Fibroblast of the aortic adventitia (primary cell): ENCODE measurements around the gene INF2. TPM values are rescaled to one million over a fixed set of nuclear protein-coding genes. Genes with fewer than 3 reads are reported as not detected.
A peak's percentile ranks its signal among the peaks of the same experiment; 100 is the strongest.

Experiments used
- DNase-seq: peaks from one replicate; pipeline ENCODE4 v3.0.0-alpha.2; 2010; ENCODE audit warnings: low read depth
- H3K4me3 ChIP-seq: 2 replicates; pipeline ENCODE4 v1.5.1; 2011; ENCODE audit warnings: low read depth, mild to moderate bottlenecking, control low read depth, low read length, moderate library complexity
- total RNA-seq: library from RNA; depleted of rRNA; stranded (reverse); fragments of >200 nt; gene quantifications from 2 replicates; pipeline ENCODE4 v1.2.3, GENCODE V29; 2012; ENCODE audit warnings: low replicate concordance
- TF ChIP-seq, protein P1 (sequence below): IDR thresholded peaks from 2 replicates; pipeline ENCODE4 v1.5.1; 2011; ENCODE audit warnings: mild to moderate bottlenecking, low read length, control low read depth, inconsistent platforms; ENCODE audit not compliant: insufficient read depth

Gene INF2
- total RNA-seq, 1 donor: 64.0 TPM

DNA sequence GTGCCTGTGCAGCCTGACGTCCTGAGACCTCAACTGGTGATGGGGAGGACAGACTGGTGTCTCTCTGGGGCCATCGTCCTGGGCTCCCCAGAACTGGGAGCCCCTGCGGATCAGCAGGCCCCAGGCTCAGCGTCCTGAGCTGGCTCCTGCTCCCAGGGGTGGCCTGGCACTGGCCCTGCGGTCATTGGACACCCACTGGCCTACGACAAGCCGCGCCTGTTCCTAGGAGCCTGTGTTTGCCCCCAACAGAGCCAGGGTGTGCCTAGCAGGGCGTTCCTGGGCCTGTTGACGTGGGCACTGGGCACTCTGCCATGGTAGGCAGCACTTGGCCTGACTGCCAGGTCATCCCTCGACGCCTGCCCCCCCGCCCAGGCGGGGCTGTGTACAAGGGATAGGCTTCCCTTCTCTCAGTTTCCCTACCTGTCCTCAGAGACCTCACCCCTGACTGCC lies 43.0 kb downstream of the INF2 start:
- DNase-seq: no peak
- TF ChIP-seq, protein P1, sequence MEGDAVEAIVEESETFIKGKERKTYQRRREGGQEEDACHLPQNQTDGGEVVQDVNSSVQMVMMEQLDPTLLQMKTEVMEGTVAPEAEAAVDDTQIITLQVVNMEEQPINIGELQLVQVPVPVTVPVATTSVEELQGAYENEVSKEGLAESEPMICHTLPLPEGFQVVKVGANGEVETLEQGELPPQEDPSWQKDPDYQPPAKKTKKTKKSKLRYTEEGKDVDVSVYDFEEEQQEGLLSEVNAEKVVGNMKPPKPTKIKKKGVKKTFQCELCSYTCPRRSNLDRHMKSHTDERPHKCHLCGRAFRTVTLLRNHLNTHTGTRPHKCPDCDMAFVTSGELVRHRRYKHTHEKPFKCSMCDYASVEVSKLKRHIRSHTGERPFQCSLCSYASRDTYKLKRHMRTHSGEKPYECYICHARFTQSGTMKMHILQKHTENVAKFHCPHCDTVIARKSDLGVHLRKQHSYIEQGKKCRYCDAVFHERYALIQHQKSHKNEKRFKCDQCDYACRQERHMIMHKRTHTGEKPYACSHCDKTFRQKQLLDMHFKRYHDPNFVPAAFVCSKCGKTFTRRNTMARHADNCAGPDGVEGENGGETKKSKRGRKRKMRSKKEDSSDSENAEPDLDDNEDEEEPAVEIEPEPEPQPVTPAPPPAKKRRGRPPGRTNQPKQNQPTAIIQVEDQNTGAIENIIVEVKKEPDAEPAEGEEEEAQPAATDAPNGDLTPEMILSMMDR: no peak
- H3K4me3 ChIP-seq: no peak overlapping the region

- TF ChIP-seq, protein P1: no peak
- no peak overlapping the region for H3K4me3 ChIP-seq
- no peak for DNase-seq
These were observed 43.7 kb downstream of the INF2 start for GRCh38 chr14:104732931-104733681.

DNA sequence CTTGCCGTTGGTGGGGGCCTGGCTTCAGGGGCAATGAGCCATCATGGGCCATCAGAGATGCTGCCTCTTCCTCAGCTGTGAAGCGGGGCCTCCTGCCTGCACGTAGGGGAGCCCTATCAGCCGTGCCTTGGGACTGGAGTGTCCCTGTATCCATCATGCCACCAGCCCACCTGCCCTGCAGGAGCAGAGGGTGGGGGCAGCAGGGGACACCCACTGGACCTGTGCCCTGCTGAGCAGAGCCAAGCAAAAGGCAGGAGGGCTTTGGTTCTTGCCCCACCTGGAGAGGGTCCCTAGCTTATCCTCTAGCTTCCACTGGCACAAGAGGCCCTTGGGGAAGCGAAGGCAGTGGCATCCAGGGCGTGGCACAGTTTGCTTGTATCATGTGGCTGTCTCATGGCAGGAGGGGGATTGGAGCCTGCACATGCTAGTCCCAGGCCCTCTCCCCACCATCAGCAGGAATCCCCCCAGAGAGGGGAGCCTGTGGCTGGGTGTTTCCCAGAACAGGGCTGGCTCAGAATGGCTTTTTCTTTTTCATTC lies 44.7 kb downstream of the INF2 start:
- DNase-seq: no peak
- no peak overlapping the region for H3K4me3 ChIP-seq
- TF ChIP-seq, protein P1: no peak

- H3K4me3 ChIP-seq: no peak overlapping the region
- DNase-seq: no peak
- TF ChIP-seq, protein P1: no peak
These were observed 45.2 kb downstream of the INF2 start for GRCh38 chr14:104734601-104734990.

GRCh38 chr14:104734991-104735779 lies 45.8 kb downstream of the INF2 start:
- TF ChIP-seq, protein P1: no peak
- H3K4me3 ChIP-seq: no peak overlapping the region
- no peak for DNase-seq

DNA sequence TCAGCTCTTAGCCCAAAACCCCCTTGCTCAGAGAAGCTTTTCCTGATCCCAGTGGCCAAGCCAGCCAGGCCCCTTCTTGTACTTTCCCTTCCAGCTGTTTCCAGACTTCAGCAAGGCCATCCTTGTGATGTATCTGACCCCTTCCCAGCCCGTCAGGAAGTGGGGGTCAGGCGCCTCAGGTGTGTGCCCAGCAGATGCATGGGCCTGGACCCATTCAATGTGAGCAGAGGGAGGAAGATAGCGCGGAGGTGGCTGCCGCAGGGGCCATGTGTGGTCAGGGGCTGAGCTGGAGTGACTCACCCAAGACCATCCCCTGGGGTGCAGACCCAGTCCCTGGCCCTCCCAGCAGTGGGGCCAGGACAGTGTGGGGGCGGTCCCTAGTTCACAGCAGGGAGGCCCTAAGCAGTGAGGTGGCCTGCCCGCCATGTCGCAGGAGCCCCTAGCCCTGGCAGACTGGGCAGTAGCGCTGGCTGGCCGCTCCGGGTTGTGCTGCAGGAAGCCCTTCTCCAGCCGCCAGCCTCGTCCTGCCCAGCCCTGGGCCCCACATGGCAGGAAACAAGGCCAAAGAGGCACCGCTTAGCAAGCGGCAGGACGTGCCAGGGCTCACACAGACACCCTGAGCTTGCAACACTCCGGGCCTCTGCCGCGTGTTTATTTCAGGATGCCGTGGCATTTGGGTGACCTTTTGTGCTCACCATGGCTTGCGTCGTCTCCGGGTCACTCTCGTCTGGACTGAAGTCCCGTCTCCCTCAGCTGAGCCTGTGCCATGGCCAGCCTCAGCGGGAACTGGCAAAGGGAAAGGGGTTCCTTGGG lies 46.6 kb downstream of the INF2 start:
- peak; percentile 27 for DNase-seq
- no peak overlapping the region for H3K4me3 ChIP-seq
- TF ChIP-seq, protein P1: no peak
